Adrenal gland (tissue), 5 donors: ENCODE data around the gene AMBRA1.

Source experiments
- CTCF ChIP-seq, 6 experiments: fragments of 450-650 bp in 4 of 6; fragments of 200-600 bp in 2 of 6; sonication (generic) in 1 of 6; IDR thresholded peaks; 1 replicate in 5 of 6; 2 replicates in 1 of 6; pipeline versions ENCODE4 v1.5.1 to v1.8.0; 2016 to 2021; ENCODE audit warnings: antibody characterized with exemption in 6 of 6, mild to moderate bottlenecking in 2 of 6, moderate library complexity in 1 of 6
- POLR2A ChIP-seq, 2 donors: fragments of 450-650 bp; IDR thresholded peaks; one replicate each; pipeline ENCODE4 v1.6.1; 2017; ENCODE audit warnings: antibody characterized with exemption in 2 of 2, mild to moderate bottlenecking in 2 of 2, moderate library complexity in 1 of 2
- donor health status: DM: no; HTN: no; CAD: no.

DNA sequence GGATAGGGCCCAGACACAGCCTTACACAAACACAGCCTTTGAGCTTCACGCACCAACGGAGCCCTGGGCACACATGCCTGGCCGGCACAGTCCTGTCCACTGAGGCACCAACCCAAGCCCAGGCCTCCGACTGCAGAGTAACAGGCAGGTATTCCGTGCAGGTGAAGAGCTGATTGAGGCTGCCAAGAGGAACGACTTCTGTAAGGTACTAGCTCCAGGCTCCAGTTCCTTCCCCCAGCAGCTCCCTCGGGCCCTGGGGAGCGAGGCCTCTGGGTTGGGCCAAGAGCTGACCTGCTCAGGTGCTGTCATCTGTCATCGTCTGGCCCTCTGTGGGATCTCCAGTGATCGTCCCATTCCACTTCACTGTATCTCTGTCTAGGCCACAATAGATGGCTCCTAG lies 215.5 kb downstream of the AMBRA1 start:
- TF ChIP-seq CTCF (IDR thresholded peaks at IDR 0.05) (no peak), POLR2A (IDR thresholded peaks at IDR 0.05) (no peak)
